ENCODE measurements around the gene SBK2.
"Not testable (repeated sequence)": the region's sequence is repeated elsewhere in the genome, so short reads cannot be mapped to it uniquely, and the experiment has no call there.

Gene SBK2

DNA sequence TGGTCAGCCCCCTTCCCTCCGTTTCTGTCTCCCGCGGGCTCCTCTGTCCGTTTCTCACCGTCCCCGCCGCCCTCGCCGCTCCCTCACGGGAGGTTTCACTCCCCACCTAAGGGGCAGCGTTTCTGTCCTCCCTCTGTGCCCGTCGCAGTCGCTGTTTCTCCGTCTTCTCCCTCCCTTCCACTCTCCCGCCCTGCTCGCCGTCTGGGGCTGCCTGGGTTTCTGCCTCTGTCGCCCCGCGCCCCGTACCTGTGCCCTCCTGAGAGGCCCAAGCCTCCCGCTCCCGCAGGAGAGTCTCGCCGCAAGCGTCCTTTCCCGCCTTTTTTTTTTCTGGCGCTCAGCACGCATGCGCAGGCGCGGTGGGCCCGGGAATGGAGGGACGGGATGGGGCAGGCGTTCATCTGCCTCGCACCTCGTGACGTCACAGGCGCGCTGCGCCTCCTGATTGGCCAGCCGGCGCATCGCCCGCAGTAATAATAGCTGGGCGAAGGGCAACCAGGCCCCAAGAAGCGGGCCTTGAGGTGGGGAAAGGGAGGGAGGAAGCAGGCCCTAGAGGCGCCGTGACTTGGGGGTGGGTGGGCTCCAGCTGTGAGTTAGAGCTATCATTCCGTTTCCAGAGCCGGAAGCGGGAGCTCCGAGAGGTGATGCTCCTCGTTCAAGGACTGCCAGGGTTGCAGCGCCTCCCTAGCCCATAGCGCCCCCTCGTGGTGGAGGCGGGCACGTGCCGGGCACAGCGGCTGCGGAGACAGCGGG lies 33.3 kb downstream of the SBK2 start:
- H3K36me3 Mint-ChIP-seq = no peaks in the 10 kb centered on the region
- peak overlapping the region; percentile 90 for H3K27ac Mint-ChIP-seq
- no peaks in the 10 kb centered on the region for H3K9me3 Mint-ChIP-seq
- peaks cover 10% of the 10 kb centered on the region for H3K27me3 Mint-ChIP-seq
- H3K4me1 Mint-ChIP-seq = peaks cover 25% of the 10 kb centered on the region
- peak overlapping the region; percentile 83 for H3K4me3 Mint-ChIP-seq
- ATAC-seq = peak; percentile 97

DNA sequence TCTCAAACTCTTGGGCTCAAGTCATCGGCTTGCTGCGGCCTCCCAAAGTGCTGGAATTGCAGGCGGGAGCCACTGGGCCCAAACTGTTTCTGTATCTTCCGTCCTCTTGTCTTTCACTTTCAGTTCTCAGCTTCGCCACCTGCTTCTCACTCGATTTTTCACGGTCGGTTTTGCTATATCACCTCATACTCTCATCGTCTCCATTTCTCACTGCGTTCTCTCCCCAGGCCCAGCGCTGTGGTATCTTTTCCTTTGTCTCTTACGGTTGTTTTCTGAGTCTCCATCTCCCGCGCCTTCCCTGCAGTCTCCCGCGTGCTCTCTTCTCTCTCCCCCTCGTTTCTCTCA lies 33.8 kb downstream of the SBK2 start:
- H3K27me3 Mint-ChIP-seq = peaks cover 8% of the 10 kb centered on the region
- no peak for ATAC-seq
- peak overlapping the region; percentile 83 for H3K4me3 Mint-ChIP-seq
- H3K4me1 Mint-ChIP-seq = peaks cover 25% of the 10 kb centered on the region
- no peaks in the 10 kb centered on the region for H3K36me3 Mint-ChIP-seq
- H3K9me3 Mint-ChIP-seq = no peaks in the 10 kb centered on the region
- peak overlapping the region; percentile 90 for H3K27ac Mint-ChIP-seq

DNA sequence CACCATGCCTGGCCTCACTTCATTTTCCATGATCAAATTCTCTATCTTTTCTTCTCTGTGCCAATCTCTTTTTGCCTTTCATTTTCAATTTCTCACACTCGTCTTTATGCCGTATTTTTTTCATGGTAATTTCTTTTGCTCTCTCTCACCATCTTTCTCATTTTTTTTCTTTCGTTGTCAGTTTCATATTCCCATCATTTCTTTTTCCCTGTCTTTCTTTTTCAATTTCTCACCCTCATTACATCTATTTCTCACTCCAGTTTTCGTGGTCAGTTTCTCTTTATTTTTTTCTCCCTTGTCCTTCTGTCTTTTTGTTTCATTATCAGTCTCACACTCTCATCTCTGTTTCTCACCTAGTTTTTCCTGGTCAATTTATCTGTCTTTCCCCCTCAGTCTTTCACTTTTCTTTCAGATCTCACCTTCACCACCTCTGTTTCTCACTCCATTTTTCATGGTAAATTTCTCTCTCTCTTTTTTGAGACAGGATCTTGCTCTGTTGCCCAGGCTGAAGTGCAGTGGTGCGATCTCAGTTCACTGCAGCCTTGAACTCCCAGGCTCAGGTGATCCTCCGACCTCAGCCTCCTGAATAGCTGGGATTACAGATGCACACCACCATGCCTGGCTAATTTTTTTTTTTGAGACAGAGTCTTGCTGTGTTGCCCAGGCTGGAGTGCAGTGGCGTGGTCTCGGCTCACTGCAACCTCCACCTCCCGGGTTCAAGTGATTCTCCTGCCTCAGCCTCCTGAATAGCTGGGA lies 34.6 kb downstream of the SBK2 start:
- no peaks in the 10 kb centered on the region for H3K36me3 Mint-ChIP-seq
- H3K27ac Mint-ChIP-seq = peak overlapping the region; percentile 90
- no peak overlapping the region for H3K4me3 Mint-ChIP-seq
- H3K4me1 Mint-ChIP-seq = peaks cover 25% of the 10 kb centered on the region
- no peaks in the 10 kb centered on the region for H3K9me3 Mint-ChIP-seq
- no peak for ATAC-seq
- peaks cover under 1% of the 10 kb centered on the region for H3K27me3 Mint-ChIP-seq

DNA sequence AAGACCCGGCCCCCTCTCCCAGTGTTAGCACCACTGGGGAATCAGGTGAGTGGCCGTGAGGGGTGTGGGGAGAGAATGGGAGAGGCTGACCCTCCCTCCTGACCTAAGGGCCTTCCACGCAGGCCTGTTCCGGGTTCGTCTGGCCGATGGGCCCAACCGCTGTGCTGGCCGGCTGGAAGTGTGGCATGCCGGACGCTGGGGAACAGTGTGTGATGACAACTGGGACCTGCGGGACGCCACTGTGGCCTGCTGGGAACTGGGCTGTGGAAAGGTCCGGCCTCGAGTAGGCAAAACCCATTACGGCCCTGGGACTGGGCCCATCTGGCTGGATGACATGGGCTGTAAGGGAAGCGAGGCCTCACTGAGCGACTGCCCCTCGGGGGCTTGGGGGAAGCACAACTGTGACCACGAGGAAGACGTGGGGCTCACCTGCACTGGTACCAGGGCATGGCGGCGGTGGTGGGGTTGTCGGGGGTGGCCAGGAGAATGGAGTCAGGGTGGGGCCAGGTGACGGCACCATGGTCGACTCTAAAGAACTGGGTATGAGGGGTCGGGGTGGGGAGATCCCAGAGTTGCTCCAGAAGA lies 36.5 kb downstream of the SBK2 start:
- no peak overlapping the region for H3K4me3 Mint-ChIP-seq
- no peak overlapping the region for H3K27ac Mint-ChIP-seq
- no peak for ATAC-seq
- H3K36me3 Mint-ChIP-seq = no peaks in the 10 kb centered on the region
- peaks cover 25% of the 10 kb centered on the region for H3K4me1 Mint-ChIP-seq
- no peaks in the 10 kb centered on the region for H3K9me3 Mint-ChIP-seq
- H3K27me3 Mint-ChIP-seq = no peaks in the 10 kb centered on the region

DNA sequence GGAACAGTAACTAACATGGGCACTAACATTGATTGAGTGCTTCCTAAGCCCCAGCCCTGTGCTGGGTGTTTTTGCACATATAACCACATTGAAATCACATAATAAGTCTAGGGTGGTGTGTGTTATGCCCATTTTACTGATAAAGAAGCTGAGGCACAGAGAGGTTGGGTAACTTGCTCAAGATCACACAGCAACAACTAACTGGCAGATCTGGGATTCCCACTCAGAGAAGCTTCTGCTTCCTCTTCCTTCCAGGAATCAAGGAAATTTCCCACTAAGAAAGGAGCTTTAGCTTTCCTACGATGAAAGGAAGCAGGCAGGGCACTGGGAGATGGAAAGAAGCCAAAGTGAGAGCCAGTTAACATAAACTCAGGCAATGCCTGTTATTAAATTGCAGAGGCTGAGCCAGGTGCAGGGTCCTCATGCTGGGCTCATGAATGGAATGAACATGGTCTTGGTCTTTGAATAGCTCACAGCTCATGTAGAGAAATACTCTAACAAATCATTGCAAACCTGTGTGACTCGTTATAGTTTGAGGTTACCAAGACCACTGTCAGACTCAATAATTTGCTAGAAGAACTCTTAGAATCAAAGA lies 38.6 kb downstream of the SBK2 start:
- ATAC-seq = no peak
- Mint-ChIP-seq H3K27me3 (peaks cover 13% of the 10 kb centered on the region), H3K36me3 (no peaks in the 10 kb centered on the region), H3K9me3 (no peaks in the 10 kb centered on the region), H3K4me3 (no peak overlapping the region), H3K27ac (peak overlapping the region; percentile 2), H3K4me1 (peaks cover 23% of the 10 kb centered on the region)

DNA sequence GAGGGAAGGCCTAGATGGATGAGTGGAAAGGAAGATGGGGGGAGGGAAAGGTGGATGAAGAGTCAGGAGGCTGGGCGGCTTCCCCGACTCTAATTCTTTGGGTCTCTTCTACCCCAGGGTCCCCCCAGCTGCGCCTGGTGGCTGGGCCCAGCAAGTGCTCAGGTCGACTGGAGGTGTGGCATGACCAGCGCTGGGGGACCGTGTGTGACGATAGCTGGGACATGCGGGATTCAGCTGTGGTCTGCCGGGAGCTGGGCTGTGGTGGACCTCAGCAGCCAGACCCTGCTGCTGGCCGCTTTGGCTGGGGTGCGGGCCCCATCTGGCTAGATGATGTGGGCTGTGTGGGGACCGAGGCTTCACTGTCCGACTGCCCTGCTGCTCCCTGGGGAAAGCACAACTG lies 39.2 kb downstream of the SBK2 start:
- H3K27ac Mint-ChIP-seq = no peak overlapping the region
- peaks cover 19% of the 10 kb centered on the region for H3K4me1 Mint-ChIP-seq
- ATAC-seq = no peak
- peaks cover 19% of the 10 kb centered on the region for H3K27me3 Mint-ChIP-seq
- no peaks in the 10 kb centered on the region for H3K9me3 Mint-ChIP-seq
- H3K4me3 Mint-ChIP-seq = no peak overlapping the region
- H3K36me3 Mint-ChIP-seq = no peaks in the 10 kb centered on the region

DNA sequence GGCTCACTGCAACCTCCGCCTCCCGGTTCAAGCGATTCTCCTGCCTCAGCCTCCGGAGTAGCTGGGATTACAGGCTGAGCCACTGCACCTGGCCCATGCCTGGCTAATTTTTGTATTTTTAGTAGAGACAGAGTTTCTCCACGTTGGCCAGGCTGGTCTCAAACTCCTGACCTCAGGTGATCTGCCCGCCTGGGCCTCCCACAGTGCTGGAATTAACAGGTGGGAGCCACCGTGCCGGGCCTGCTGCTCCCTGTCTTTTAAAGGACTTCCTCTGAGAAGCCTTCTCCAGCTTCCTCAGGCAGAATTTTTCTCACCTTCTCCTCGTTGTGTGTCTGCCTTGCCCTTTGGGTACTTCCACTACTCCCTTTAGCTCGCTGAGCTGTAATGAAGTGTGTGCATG lies 40.1 kb downstream of the SBK2 start:
- Mint-ChIP-seq H3K27me3 (peaks cover 29% of the 10 kb centered on the region), H3K4me1 (peaks cover 11% of the 10 kb centered on the region)
- ATAC-seq, H3K4me3 Mint-ChIP-seq, H3K9me3 Mint-ChIP-seq, H3K36me3 Mint-ChIP-seq, H3K27ac Mint-ChIP-seq: not testable (repeated sequence)

DNA sequence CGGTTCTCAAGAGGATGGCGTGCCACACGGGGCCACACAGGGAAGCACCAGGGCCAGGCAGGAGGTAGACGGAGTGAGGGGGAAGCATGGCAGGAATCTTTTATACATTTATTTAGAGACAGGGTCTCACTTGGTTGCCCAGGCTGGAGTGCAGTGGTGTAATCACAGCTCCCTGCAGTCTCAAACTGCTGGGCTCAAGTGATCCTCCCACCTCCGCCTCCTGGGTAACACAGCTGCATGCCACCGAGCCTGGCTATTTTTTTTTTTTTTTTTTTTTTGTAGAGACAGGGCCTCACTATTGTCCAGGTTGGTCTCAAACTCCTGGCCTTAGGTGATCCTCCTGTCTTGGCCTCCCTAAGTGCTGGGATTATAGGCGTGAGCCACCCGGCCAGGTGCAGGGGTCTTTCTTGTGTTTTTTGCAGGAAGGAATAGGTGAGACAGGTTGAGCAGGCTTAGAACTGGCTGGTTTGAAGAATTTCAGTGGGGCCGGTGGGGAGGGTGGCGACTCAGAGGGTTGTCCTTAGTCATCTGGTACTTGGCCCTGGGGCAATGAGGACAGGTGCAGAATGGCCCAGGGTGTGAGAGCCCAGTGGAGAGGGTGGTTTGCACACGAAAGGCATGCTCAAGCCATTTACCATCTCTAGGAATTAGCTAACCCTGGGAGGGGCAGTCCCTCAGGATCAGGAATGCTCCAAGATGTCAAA lies 41.1 kb downstream of the SBK2 start:
- H3K27ac Mint-ChIP-seq = no peak overlapping the region
- H3K27me3 Mint-ChIP-seq = peaks cover 38% of the 10 kb centered on the region
- peaks cover 9% of the 10 kb centered on the region for H3K4me1 Mint-ChIP-seq
- no peaks in the 10 kb centered on the region for H3K9me3 Mint-ChIP-seq
- ATAC-seq = no peak
- H3K36me3 Mint-ChIP-seq = no peaks in the 10 kb centered on the region
- H3K4me3 Mint-ChIP-seq = no peak overlapping the region

DNA sequence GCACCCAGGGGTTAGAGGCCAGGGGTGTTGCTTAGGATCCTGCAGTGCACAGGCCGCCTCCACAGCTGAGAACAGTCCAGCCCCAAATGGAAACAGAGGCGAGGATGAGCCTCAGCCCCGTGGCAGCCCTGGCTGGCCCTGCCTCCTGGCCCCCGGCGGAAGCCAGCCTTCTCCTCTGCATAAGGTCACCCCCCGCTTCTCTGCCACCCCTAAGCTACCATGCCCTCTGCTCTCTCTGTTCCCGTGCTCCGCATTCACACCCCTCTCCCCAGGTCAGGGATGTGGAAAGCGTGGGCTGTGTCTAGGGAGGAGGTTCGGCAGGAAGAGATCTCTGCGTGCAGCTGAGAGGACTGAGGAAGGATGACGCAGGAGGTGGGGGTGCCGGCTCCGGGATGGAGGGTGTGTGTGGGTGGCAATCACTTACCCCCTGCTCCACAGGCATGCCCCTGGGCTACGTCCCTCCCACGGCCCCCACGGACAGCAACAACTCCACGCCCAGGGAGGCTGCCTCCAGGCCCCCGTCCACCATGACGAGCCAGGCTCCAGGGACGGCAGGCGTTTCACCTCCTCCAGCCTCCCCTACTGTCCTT lies 42.7 kb downstream of the SBK2 start:
- peak overlapping the region; percentile 42 for H3K4me3 Mint-ChIP-seq
- peak; percentile 28 for ATAC-seq

DNA sequence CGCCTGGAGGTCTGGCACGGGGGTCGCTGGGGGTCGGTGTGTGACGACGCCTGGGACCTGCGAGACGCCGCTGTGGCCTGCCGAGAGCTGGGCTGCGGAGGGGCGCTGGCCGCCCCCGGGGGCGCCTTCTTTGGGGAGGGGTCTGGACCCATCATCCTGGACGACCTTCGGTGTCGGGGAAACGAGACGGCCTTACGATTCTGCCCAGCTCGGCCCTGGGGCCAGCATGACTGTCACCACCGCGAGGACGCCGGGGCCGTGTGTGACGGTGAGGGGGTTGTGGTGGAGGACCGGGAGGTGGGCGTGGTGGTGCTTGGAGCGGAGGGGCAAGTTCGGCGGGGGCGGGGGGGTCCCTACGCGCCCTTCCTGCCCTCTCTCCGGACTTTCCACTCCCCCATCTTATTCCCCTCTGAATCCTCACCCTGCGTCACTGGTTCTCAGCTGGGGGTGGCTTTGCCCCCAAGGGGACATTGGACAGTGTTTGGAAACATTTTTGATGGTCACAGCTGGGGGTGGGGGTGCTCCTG lies 43.2 kb downstream of the SBK2 start:
- ATAC-seq = no peak
- peaks cover 50% of the 10 kb centered on the region for H3K27me3 Mint-ChIP-seq
- H3K36me3 Mint-ChIP-seq = no peaks in the 10 kb centered on the region
- no peak overlapping the region for H3K27ac Mint-ChIP-seq
- no peaks in the 10 kb centered on the region for H3K9me3 Mint-ChIP-seq
- no peak overlapping the region for H3K4me3 Mint-ChIP-seq
- peaks cover 9% of the 10 kb centered on the region for H3K4me1 Mint-ChIP-seq

More for the DNA sequence above, 42.7 kb downstream of the SBK2 start:
- Mint-ChIP-seq H3K27me3 (peaks cover 46% of the 10 kb centered on the region), H3K9me3 (no peaks in the 10 kb centered on the region), H3K36me3 (no peaks in the 10 kb centered on the region), H3K4me1 (peaks cover 9% of the 10 kb centered on the region), H3K27ac (no peak overlapping the region)

DNA sequence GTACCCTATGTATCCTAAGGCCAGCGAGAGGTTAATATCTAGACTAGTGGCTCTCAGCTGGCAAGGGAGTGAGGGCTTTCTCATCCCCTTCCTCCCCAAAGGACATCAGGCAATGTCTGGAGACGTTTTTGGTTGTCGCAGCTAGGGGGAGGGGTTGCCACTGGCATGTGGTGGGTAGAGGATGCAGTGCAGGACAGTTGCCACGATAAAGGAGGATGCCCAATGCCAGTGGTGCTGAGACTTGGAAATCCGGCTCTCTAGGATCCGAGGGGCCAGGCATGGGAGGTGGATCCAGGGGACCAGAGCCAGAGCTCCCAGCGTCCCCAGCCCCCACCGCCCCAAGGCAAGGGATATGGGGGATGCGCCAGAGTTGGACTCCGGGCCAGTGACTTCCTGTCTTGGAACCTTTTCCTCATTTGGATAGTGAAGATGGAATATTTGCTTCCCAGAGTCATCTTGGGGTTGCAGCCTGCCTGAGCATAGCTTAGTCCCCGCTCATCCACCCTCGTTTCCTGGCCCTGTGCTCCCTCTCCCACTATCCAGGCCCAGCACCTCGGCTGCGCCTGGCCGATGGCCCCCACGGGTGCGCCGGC lies 43.8 kb downstream of the SBK2 start:
- peaks cover 55% of the 10 kb centered on the region for H3K27me3 Mint-ChIP-seq
- ATAC-seq = no peak
- H3K9me3 Mint-ChIP-seq = no peaks in the 10 kb centered on the region
- no peak overlapping the region for H3K4me3 Mint-ChIP-seq
- H3K4me1 Mint-ChIP-seq = peaks cover 14% of the 10 kb centered on the region
- H3K27ac Mint-ChIP-seq = no peak overlapping the region
- H3K36me3 Mint-ChIP-seq = no peaks in the 10 kb centered on the region

DNA sequence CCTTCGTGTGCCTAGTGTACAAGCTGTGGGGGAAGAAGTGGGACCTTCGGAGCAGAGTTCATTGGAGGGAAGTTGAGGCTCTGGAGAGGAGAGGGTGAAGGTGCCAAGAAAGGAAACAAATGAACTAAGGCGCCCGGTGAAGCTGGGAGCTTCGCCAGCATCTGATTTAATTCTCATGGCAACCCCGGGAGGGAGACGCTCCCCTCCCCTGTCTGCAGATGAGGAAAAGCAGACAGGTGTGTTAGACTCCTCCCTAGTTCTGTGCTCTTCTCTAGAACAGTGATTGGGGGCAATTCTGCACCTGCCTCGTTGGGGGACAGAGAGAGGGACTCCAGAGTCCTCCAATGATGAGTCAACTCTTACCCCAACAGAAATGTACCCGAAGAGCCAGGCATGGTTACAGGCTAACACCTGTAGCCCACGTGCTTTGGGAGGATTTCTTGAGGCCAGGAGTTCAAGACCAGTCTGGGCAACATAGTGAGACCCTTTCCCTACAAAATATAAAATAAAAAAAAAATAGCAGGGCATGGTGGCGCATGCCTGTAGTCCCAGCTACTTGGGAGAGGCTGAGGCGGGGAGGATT lies 44.5 kb downstream of the SBK2 start:
- no peak overlapping the region for H3K4me3 Mint-ChIP-seq
- no peak overlapping the region for H3K27ac Mint-ChIP-seq
- peaks cover 19% of the 10 kb centered on the region for H3K4me1 Mint-ChIP-seq
- H3K27me3 Mint-ChIP-seq = peaks cover 57% of the 10 kb centered on the region
- H3K36me3 Mint-ChIP-seq = no peaks in the 10 kb centered on the region
- no peaks in the 10 kb centered on the region for H3K9me3 Mint-ChIP-seq
- no peak for ATAC-seq

DNA sequence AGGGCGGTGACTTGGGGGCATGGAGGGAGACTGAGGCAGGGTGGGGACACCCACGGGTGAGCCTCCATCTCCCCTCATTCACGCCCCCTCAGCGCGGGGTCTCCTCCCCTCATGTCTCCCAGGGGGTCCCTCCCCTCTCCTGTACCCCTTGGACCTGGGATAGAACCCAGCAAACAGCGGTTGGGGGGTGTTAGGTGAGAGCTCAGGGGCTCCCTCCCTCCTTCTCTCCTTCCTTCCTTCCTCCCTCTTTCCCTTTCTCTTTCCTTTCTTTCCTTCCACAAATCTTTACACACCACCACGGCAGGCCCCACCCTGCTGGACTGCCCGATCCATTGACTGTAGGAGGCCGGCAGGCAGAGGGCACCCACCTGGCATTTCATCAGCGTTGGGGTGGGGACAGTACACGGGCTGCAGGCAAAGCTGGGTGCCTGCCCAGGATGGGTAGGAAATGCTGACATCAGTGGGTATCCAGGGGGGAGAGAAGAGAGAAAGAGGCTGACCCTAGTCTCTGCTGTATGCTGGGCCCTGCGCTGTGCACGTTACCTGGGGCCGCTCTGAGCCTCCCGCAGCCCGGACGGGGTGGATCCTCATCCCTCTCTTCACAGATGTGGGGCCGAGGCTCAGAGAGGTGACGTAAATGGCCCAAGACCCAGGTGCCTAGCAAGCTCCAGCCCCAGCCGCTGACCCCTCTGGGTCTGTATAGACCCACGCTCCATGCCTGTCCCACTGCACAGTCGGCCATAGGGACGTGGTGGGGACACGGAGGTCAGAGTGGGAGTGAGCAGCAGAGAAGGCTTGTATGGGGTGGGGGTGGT lies 45.2 kb downstream of the SBK2 start:
- peaks cover 57% of the 10 kb centered on the region for H3K27me3 Mint-ChIP-seq
- no peaks in the 10 kb centered on the region for H3K36me3 Mint-ChIP-seq
- H3K9me3 Mint-ChIP-seq = no peaks in the 10 kb centered on the region
- no peak overlapping the region for H3K27ac Mint-ChIP-seq
- ATAC-seq = no peak
- H3K4me1 Mint-ChIP-seq = peaks cover 23% of the 10 kb centered on the region
- no peak overlapping the region for H3K4me3 Mint-ChIP-seq
